Stimulated activated CD4-positive, alpha-beta T cell treated with anti-CD3 and anti-CD28 coated beads, Interleukin-15, amount 100 ng/mL, for 48 hours (primary cell): Measurements from ENCODE around the gene TLR4.

ENCODE experiments used
- DNase-seq, 2 donors: peaks; one replicate each; pipeline ENCODE4 v3.0.0-alpha.2; 2020; ENCODE audit warnings: low read depth in 2 of 2

TLR4 gene

DNA sequence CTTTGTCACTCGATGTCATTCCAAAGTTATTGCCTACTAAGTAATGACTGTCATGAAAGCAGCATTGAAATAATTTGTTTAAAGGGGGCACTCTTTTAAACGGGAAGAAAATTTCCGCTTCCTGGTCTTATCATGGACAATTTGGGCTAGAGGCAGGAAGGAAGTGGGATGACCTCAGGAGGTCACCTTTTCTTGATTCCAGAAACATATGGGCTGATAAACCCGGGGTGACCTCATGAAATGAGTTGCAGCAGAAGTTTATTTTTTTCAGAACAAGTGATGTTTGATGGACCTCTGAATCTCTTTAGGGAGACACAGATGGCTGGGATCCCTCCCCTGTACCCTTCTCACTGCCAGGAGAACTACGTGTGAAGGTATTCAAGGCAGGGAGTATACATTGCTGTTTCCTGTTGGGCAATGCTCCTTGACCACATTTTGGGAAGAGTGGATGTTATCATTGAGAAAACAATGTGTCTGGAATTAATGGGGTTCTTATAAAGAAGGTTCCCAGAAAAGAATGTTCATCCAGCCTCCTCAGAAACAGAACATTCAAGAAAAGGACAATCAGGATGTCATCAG lies 11.3 kb downstream of the TLR4 start:
- no peak for DNase-seq

GRCh38 chr9:117718085-117718484 lies 13.9 kb downstream of the TLR4 start:
- DNase-seq, result no peak

DNA sequence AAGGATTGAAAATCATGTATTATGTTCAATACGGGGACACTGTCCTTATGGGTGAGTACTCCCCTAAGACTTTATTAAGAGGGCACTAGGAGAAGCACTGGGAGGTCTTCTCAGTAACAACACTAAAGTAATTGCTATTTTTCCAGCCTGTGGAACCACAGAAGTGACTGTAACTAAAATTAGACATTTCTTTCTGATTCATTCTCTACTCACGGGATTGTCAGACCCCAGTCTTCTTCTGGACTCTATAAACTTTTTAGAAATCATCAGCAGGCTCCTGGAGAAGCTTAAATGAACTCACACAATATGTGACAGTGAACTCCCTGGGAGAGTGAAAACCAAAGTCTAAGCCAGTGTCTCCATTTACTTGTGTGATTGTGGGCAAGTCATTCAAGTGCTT lies 14.5 kb downstream of the TLR4 start:
- DNase-seq, result no peak

GRCh38 chr9:117719161-117719920 lies 15.1 kb downstream of the TLR4 start:
- DNase-seq, result no peak

- DNase-seq, result no peak
Observed at GRCh38 chr9:117720066-117720465, 15.9 kb downstream of the TLR4 start.

DNA sequence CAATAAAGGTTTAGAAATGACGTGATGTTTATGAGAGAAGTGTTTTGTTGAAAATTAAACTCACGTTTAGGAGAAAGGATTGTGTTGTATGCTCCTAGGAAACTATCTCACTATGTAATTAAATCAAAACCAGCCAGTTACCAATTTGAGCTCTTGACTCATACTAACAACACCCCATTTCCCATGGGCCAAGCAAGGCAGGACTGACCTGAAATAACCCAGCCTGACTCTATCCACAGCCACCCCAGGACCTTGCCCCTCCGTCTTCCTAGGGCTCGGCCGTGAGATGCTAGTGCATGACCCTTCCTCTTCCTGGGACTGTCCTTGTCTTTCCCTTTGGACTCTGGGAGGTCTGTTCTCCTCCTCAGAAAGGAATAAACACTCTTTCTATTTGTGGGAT lies 16.4 kb downstream of the TLR4 start:
- no peak for DNase-seq

GRCh38 chr9:117720987-117721386 lies 16.8 kb downstream of the TLR4 start:
- DNase-seq, result no peak

- DNase-seq, result no peak
Observed at GRCh38 chr9:117722108-117722761, 18.0 kb downstream of the TLR4 start.

- DNase-seq, result no peak
Observed at GRCh38 chr9:117723986-117724625, 19.9 kb downstream of the TLR4 start.

- DNase-seq, result no peak
Observed at GRCh38 chr9:117725426-117725887, 21.3 kb downstream of the TLR4 start.

DNA sequence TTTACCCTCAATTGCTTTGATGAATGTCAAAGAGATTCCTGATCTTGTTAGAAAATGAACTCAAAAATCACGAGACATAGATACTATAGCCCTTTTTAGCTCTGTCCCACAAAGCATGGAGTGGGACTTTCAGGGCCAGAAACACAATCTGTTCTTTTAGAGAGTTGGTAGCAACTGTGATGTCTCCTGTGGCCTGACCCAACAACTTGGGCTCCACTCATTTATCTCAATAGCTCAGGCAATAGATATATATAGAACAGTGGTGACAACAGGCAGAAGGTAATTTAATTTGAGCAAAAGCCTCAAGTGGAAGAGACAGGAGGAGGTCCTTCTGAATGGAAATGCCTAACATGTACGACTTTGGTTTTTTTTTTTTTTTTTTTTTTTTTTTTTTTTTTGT lies 25.2 kb downstream of the TLR4 start:
- no peak for DNase-seq

- DNase-seq, result no peak
Observed at GRCh38 chr9:117732494-117732893, 28.3 kb downstream of the TLR4 start.

- DNase-seq, result no peak
Observed at GRCh38 chr9:117733465-117733864, 29.3 kb downstream of the TLR4 start.

GRCh38 chr9:117734082-117734481 lies 29.9 kb downstream of the TLR4 start:
- DNase-seq, result no peak

DNA sequence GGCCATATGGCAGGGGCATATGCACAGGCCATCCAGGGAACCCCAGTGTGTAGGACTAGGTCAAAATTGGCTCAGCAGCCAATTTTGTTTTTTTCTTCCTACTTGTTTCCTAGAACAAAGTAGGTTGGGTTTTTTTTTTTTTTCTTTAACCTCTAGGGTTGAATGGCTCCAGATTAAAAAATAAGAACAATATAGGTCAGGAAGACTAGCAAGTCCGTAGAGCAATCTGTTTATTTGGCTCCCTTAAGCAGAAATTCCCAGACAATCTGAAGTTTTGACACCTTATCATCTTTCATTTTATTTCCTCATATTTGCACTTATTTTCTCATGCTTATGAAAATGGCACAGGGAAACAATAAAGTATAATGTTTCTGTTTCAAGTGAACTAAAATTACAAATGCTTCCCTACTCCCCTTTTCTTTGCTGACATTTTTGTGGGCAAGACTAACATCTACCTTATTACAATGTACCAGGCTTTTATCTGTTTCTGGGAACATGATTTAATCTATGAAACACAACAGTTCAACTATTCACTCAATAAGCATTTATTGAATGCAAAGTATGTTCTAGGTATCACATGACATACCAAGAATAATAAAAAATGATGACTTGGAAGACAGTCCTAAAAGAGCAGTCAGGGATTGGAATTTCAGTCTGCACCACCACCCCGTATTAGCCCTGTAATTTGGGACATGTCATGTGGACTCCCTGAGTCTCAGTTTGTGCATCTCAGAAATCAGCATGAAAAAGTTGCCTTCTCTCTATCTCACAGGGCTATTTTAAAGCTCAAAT lies 30.5 kb downstream of the TLR4 start:
- no peak for DNase-seq

GRCh38 chr9:117737721-117738226 lies 33.6 kb downstream of the TLR4 start:
- DNase-seq, result no peak

DNA sequence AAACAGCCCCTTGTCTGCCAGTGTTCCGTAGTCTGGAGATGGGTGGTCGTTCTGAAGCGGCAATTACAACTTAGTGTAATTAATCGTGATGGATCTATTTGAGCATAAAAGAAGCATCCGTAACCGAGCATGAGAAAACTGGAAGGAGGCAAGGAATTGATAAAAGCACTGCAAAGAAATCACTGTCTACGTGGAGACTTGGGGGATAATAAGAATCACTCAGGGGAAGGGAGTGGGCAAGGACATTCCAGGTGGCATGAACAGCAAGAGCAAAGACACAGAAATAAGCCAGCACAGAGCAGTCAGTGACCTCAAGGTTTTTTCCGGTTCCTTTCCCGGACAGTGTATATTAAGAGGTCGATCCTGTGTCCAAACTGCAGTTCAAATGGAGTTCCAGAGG lies 35.0 kb downstream of the TLR4 start:
- no peak for DNase-seq

DNA sequence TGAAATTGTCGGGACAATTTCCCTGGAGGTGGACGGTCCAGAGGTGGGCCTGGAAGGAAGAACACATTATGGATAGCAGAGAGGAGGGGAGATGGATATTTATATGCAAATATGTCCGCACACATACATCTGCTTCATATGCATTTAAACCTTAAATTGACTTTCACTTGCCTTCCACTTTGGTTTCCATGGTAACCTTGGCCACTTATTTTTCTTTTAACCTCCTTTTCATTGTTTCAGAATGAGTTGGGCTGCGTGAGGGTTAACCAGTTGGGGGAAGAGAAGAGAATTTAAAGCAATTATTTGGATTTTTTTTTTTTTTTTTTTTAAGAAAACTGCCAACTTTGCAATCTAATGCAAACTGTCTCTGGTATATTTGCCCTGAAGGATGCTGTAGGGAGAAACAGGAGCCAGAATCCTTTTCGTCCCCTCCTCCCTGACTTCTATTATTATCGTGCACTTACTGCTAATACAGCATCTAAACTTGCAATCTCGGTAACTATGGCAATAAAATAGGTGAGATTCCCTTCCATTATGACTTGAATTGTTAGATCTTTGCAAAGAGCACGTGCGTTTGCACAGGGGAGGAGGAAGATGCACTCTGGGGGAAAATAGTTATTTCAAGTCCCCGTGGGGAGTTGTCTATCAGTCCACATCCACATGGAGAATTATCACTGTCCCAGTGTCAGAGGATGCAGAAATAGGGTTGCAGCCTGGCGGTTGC lies 35.6 kb downstream of the TLR4 start:
- DNase-seq, result no peak

DNA sequence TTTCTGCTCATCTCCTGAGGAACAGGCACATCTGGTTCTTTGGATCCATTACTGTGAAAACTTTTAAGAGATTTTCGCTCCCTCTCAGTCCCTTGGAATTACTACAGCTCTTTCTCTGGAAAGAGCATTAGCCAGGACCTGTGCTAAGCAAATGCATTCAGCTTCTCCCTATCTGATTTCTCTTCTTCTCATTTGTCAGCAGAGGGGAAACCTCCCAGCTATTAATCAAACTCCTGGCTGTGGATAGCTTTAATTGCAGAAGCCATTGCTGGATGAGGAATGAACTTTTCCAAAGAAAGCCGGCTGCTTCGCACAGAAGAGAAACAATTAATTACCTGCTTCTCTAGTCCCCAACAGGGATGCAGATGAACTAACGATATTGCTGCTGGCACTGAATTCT lies 37.9 kb downstream of the TLR4 start:
- DNase-seq, result no peak

DNA sequence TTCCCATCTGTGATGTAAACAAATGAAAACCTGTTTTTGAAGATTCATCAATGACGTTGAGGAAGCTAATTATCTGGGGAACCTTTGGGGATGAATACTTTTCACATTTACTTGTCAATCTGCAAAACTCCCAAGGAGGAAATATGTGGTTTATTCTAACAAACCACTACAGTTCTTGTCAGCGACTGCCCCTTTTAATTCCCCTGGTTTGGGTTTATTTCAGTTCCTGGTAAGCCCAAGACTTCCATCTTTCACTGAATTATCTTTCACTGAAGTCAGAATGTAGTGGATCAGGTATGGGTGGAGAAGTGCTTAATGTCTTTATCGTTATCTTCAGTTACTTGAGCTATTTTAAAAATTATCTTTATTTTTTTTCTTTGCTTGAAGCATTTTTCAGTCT lies 40.2 kb downstream of the TLR4 start:
- DNase-seq, result no peak

DNA sequence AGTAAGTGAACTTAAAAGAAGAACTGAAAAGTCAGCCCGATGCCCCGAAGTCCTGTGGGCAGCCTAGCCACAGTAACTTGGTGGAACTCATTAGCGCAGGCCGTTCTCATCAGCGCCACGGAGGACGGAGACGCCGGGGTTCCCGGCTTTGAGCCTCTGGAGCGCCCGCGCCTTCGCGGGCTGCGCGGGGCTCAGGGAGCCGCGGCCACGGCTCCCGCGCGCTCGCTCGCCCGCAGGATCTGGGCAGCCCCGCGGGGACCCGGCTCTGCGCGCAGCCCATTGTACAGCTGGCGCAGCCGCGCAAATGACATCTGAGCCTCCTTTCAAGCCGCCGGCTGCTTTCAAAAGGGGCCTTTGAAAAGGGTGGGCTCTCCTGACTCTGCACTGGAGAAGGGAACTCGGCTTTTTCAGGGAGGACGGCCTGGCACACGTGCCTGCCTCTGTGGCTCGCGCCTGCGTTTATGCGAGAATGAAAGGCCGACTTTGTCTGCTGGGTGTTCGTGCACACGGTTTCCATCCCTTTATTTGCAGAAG lies 40.7 kb downstream of the TLR4 start:
- DNase-seq, result no peak
